Colonic mucosa (tissue), 4 donors: ENCODE measurements around the gene PLXNB2. TPM values are rescaled to one million over a fixed set of nuclear protein-coding genes. Genes with fewer than 3 reads are reported as not detected.

Experiments used
- DNase-seq: peaks from one replicate; pipeline ENCODE4 v3.0.0-alpha.2; 2020
- H3K27ac ChIP-seq: fragments of 200-600 bp; one replicate; pipeline ENCODE4 v1.8.0; 2021
- H3K27me3 ChIP-seq: fragments of 200-600 bp; one replicate; pipeline ENCODE4 v1.8.0; 2021
- H3K36me3 ChIP-seq: fragments of 200-600 bp; one replicate; pipeline ENCODE4 v1.8.0; 2021
- H3K4me1 ChIP-seq: fragments of 200-600 bp; one replicate; pipeline ENCODE4 v1.8.0; 2021; ENCODE audit warnings: mild to moderate bottlenecking
- H3K4me3 ChIP-seq: fragments of 200-600 bp; one replicate; pipeline ENCODE4 v1.8.0; 2021
- H3K9ac ChIP-seq, 2 donors: one replicate each; pipeline ENCODE4 v1.7.0; 2013; ENCODE audit warnings: control low read depth in 2 of 2, low read depth in 2 of 2, low read length in 2 of 2
- H3K9me3 ChIP-seq: fragments of 200-600 bp; one replicate; pipeline ENCODE4 v1.8.0; 2021
- intact Hi-C: fragments of 100-400 bp; cut with DNase I; formaldehyde crosslinking; loops from one replicate; pipeline ENCODE4 v1.14.1; 2022
- total RNA-seq, 2 donors: library from RNA; stranded (reverse); fragmentation: NEBNext Ultra II Directional in 1 of 2; extraction: Animal tissue kit (Norgen Biotek cat#: 25700) in 1 of 2; gene quantifications; one replicate each; pipeline ENCODE4 v1.2.1, GENCODE V29; 2021
- TF ChIP-seq, protein P1 (sequence below): fragments of 200-600 bp; IDR thresholded peaks from one replicate; pipeline ENCODE4 v1.8.0; 2022; ENCODE audit warnings: antibody characterized with exemption, mild to moderate bottlenecking
- donor health status: healthy.
- donor health status: DM: no; HTN: no; CAD: no.
- donor health status: DM: no; HTN: no; CAD: no.

The PLXNB2 gene
- total RNA-seq, 2 donors from 2014 or later = 270 to 339 TPM

GRCh38 chr22:50308986-50309600 is 1.6 kb upstream of the PLXNB2 start:
- Histone ChIP-seq H3K4me3 (no peak overlapping the region), H3K27me3 (no peaks in the 10 kb centered on the region), H3K9me3 (no peaks in the 10 kb centered on the region), H3K4me1 (peaks cover 15% of the 10 kb centered on the region), H3K36me3 (no peaks in the 10 kb centered on the region), H3K27ac (peak overlapping the region; percentile 40), H3K9ac (peak overlapping the region in 1 of 2 donors; percentile 31)
- DNase-seq = no peak
- TF ChIP-seq, protein P1, sequence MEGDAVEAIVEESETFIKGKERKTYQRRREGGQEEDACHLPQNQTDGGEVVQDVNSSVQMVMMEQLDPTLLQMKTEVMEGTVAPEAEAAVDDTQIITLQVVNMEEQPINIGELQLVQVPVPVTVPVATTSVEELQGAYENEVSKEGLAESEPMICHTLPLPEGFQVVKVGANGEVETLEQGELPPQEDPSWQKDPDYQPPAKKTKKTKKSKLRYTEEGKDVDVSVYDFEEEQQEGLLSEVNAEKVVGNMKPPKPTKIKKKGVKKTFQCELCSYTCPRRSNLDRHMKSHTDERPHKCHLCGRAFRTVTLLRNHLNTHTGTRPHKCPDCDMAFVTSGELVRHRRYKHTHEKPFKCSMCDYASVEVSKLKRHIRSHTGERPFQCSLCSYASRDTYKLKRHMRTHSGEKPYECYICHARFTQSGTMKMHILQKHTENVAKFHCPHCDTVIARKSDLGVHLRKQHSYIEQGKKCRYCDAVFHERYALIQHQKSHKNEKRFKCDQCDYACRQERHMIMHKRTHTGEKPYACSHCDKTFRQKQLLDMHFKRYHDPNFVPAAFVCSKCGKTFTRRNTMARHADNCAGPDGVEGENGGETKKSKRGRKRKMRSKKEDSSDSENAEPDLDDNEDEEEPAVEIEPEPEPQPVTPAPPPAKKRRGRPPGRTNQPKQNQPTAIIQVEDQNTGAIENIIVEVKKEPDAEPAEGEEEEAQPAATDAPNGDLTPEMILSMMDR = no peak
- intact Hi-C loops = no loop called here

GRCh38 chr22:50308597-50308935 is 1.1 kb upstream of the PLXNB2 start:
- peak; percentile 72 for DNase-seq
- no peak overlapping the region for H3K4me3 ChIP-seq
- H3K4me1 ChIP-seq = peaks cover 21% of the 10 kb centered on the region
- intact Hi-C loops = no loop called here
- H3K36me3 ChIP-seq = no peaks in the 10 kb centered on the region
- H3K9ac ChIP-seq = peak overlapping the region in 1 of 2 donors; percentile 63
- H3K27ac ChIP-seq = peak overlapping the region; percentile 64
- TF ChIP-seq, protein P1 = no peak
- no peaks in the 10 kb centered on the region for H3K9me3 ChIP-seq
- H3K27me3 ChIP-seq = no peaks in the 10 kb centered on the region

GRCh38 chr22:50307890-50308596 is 597 bp upstream of the PLXNB2 start:
- TF ChIP-seq, protein P1 = no peak
- H3K9me3 ChIP-seq = no peaks in the 10 kb centered on the region
- peaks cover 26% of the 10 kb centered on the region for H3K4me1 ChIP-seq
- H3K27ac ChIP-seq = peak overlapping the region; percentile 64
- DNase-seq = peak; percentile 42
- intact Hi-C loops = no loop called here
- H3K9ac ChIP-seq = peak overlapping the region; percentile 53 to 63
- H3K4me3 ChIP-seq = no peak overlapping the region
- no peaks in the 10 kb centered on the region for H3K27me3 ChIP-seq
- no peaks in the 10 kb centered on the region for H3K36me3 ChIP-seq

DNA sequence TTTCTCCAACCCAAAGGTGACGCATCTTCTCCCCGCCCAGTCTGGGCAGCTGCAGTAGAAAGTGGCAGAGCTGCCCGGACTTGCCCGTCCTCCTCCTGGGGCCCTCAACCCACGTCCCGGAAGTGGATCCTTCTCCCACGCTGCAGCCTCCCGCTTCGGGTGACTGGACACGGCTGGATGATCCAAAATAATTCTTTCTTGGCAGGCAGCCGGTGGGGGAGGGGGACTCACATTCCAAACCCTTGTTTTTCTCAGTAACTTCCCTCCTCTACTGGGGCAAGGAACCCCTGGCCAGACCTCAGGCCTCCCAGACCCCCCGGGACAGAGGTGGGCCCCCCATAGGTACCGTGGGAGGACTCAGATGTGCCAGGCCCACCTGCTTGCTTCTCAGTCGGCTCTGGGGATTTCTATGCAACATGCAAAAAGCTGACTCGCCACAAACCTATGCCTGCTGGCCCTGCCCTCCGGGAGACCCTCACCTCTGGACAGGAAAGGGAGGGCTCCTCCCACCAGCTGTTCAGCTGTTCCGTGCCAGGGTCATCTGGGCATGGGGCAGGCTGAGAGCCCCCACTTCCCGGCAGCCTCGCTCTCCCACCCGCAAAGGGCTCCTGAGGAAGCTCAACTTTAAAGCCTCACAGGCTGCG is 1.4 kb downstream of the PLXNB2 start:
- Histone ChIP-seq H3K4me3 (peak overlapping the region; percentile 91), H3K9ac (peak overlapping the region; percentile 90 to 96), H3K27ac (peak overlapping the region; percentile 93), H3K4me1 (peaks cover 46% of the 10 kb centered on the region), H3K36me3 (no peaks in the 10 kb centered on the region), H3K9me3 (no peaks in the 10 kb centered on the region), H3K27me3 (no peaks in the 10 kb centered on the region)
- TF ChIP-seq, protein P1 = no peak
- peak; percentile 91 for DNase-seq
- intact Hi-C loops = no loop called here

DNA sequence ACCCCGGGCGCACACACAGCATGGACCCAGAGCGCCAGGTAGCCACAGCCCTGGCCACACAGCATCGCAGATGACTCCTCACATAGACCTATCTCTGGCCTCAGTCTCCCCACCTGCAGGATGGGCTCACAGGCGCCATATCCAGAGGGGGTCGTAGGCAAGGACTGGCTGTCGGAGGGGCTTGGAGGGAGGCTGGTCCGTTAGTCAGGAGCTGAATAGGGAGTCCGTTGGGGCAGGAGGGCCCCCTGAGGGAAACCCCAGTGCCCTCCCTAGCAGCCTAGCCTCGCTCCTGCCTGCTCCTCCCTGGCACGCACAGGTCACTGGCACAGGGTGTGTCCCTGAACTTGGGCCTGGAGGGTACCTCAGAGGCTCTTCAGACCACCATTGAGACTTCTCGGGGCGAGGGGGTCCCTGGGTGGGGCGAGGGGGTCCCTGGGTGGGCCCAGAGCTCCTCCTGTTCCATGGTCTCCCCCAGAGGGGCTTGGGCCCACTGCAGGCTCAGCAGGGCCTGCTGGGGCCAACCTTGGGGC is 2.0 kb downstream of the PLXNB2 start:
- Histone ChIP-seq H3K4me3 (peak overlapping the region; percentile 91), H3K4me1 (peaks cover 52% of the 10 kb centered on the region), H3K27me3 (no peaks in the 10 kb centered on the region), H3K36me3 (no peaks in the 10 kb centered on the region), H3K9ac (peak overlapping the region; percentile 90 to 96), H3K27ac (peak overlapping the region; percentile 93), H3K9me3 (no peaks in the 10 kb centered on the region)
- TF ChIP-seq, protein P1 = no peak
- intact Hi-C loops = no loop called here
- peak; percentile 77 for DNase-seq
